HG02981 (cell line): Measurements from ENCODE around the gene FILIP1L.

Experiments
- ATAC-seq: cut with Tn5 transposase; IDR thresholded peaks from one replicate; pipeline ENCODE4 v1.9.1; 2021; ENCODE audit warnings: mild to moderate bottlenecking, moderate library complexity; ENCODE audit not compliant: unreplicated experiment

The FILIP1L gene

DNA sequence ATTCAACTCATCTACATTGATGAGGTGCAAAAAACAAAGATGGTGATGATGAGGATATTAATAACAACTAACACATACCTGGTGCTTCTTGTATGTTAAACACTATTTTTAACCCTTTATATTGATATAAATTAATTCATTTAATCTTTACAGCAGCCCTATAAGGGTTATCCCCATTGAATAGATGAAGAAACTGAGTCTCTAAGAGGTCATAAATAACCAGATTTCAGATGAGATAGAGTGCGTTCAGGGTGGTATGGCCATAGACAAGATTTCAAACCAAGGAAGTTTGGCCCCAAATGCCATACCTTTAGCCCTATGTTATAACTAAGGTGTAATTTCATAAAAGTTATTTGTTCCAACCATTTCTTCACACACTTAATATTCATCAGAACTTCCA is 214.1 kb downstream of the FILIP1L start:
- ATAC-seq, result no peak

GRCh38 chr3:99899603-99900002 is 214.7 kb downstream of the FILIP1L start:
- no peak for ATAC-seq

- ATAC-seq, result no peak
Observed at GRCh38 chr3:99896482-99896881, 217.8 kb downstream of the FILIP1L start.

GRCh38 chr3:99895703-99896441 is 218.4 kb downstream of the FILIP1L start:
- ATAC-seq, result no peak

DNA sequence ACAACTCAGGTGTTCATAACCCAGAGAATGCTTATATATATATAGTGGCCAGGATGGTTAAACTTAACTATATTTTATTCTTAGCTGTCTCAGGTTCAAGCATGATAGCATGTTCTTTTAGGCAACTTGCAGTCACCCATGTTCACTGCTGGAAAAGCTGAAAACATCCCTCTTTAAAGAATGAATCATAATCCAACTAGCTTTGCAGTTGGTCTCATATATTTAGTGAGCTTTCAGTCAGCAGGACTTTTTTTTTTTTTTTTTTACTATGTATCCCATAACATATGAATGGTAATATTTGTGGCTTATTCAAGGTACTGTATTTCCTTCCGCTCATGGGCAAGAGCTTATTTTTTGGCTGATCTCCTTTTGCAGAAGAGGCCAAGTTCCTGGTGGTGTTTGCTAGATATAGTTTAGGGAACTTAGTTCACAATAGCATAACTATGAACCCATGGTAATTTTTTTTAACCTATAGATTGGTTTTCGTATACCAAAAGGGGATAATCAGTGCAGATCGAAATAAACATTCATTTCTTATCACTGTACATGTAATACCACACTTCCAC is 219.1 kb downstream of the FILIP1L start:
- no peak for ATAC-seq

DNA sequence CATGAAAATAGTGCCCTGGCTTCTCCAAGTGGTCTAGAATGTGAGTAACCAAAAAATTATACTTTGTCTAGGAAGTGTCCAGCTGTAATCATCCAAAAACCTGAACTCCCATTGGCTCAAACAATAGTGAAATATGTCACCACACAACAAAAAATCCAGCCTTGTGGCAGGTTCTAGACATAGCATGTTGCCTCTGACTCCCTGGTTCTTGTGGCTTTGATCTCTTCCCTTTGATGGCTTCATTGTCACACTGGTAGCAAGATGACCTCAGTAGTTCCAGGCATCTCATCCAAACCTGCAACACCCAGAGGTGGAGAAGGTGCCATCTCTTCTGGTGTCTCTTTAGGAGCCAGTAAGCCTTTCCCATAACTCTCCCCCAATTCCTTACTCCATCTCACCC is 222.0 kb downstream of the FILIP1L start:
- ATAC-seq, result no peak

- ATAC-seq, result no peak
Observed at GRCh38 chr3:99891610-99892285, 222.6 kb downstream of the FILIP1L start.

DNA sequence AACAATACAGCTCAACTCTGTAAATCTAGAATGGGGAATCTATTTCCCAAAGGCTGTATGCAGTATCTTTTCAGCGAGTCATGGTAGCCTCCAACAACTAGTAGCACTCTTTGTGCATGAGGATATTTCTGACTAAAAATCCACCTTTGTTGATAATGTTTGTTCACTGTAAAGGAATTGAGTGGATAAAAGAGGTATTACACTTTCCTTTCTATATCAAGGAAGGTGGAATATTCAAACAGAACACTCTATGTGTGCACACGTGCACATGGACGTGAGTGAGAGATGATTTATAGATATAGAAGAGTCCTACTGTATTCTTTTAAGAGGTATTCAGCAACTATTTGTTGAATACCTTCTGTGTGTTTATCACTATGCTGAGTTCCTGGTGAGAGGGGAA is 228.4 kb downstream of the FILIP1L start:
- no peak for ATAC-seq

GRCh38 chr3:99885085-99885484 is 229.2 kb downstream of the FILIP1L start:
- no peak for ATAC-seq

GRCh38 chr3:99884484-99884883 is 229.8 kb downstream of the FILIP1L start:
- ATAC-seq, result no peak

DNA sequence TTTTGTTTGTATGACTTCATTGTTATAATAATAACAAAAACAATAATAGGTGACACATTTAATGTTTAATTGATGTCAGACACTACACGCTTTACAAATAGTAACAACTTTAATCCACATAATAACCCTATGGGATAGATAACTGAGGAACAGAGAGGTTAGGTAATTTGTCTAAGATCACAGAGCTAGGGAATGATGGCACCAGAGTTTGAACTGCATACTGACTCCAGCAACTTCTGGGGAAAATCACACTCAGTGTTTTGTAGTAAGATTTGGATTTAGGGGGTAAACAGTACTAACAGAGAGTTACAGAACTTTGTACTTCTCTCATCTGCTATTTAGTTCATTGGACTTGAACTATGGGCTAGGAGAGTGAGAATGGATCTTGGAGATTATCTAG is 230.6 kb downstream of the FILIP1L start:
- no peak for ATAC-seq

DNA sequence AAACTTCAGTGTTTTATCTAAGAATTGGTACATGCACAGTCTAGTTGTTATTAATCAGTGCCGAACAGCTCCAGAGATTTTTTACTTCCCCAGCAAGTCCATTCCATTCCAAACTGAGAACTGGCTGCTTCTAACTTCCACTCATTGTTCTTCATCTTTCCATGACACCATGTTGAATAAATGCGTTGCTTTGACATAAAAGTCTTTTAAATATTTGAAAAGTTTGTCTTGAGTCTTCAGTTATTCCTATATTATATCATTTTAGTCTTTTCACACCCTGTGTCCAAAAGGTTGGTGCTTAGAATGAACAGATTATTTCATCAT is 231.2 kb downstream of the FILIP1L start:
- no peak for ATAC-seq

DNA sequence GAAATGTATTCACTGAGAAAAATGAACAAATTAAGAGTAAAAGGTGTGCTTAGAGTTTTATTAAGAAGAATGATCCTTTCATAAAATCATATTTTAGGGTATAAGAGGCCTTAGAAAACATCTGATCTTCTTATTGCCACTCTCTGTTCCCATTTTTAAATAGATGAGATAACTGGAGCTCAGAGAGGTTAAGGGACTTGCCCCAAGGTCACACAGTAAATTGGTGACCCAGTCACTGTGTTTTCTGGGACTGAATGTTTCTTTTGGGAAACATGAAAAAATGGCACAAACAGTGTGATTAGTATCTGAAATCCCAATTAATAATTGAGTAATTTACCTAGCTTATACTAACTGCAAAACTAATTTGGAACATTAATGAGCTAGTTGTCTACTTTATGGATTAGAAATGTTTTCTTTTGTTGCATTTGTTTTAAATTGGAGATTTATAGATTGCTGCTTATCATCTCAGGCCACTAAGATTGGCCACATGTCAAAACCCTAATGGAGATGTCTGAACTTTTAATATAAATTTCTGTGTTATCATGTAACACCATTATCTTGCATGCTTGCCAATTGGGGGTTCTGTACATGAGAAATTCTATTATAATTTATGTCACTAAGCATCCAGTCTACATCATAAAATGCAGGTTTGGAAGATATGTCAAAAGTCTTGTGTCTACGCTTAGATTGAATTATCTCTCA is 231.7 kb downstream of the FILIP1L start:
- ATAC-seq, result no peak

- no peak for ATAC-seq
Observed at GRCh38 chr3:99881121-99881524, 233.2 kb downstream of the FILIP1L start.

GRCh38 chr3:99879275-99879674 is 235.0 kb downstream of the FILIP1L start:
- ATAC-seq, result no peak

DNA sequence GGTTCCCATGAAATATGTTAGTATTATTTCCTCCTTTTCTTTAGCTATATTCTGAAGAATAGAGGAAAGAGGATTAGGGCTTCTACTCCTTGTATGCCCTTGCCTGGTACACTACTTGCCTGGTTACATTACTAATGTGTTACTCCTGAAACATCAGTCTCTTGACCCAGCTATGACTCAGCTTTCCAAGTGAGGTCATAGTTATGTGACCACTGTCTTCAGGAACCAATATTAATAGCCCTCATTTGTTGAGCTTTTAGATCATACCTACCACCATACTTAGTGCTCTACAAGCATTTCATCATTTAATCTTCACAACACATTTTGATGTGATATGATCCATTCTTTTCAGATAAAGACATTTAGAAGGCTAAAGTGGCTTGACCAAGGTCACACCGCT is 236.3 kb downstream of the FILIP1L start:
- peak; percentile 57 for ATAC-seq

GRCh38 chr3:99877031-99877579 is 237.2 kb downstream of the FILIP1L start:
- ATAC-seq, result no peak

- peak; percentile 78 for ATAC-seq
Observed at GRCh38 chr3:99875929-99876841, 238.1 kb downstream of the FILIP1L start.

- no peak for ATAC-seq
Observed at GRCh38 chr3:99875581-99875928, 238.7 kb downstream of the FILIP1L start.

GRCh38 chr3:99874237-99875002 is 239.9 kb downstream of the FILIP1L start:
- no peak for ATAC-seq
